GM19351 (cell line): ENCODE data around the gene P2RY6.

Experiments
- ATAC-seq: cut with Tn5 transposase; IDR thresholded peaks from one replicate; pipeline ENCODE4 v1.9.1; 2021; ENCODE audit warnings: mild to moderate bottlenecking, moderate library complexity; ENCODE audit not compliant: unreplicated experiment

Gene P2RY6

GRCh38 chr11:73331138-73331916 lies 59.2 kb downstream of the P2RY6 start:
- ATAC-seq, result no peak

DNA sequence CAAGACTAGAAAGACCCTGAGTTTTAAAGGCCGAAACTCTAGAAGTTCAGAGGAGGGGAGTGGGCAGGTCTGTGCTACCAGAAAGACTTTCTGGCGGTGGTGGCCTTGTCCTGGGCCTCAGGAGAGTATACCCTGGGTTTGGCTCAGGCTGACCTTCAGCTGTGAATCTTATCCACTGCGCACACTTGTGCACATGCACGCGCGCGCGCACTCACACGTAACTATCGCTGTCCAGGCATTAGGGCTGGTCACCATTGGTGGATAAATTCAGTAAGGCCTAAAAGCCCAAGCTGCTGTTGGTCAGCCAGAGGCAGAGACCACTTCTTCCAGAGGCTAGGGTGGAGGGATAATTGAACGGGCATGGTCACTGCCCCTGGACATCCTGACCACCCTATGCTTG lies 61.0 kb downstream of the P2RY6 start:
- no peak for ATAC-seq

- no peak for ATAC-seq
These were observed 61.7 kb downstream of the P2RY6 start for GRCh38 chr11:73333640-73334383.

DNA sequence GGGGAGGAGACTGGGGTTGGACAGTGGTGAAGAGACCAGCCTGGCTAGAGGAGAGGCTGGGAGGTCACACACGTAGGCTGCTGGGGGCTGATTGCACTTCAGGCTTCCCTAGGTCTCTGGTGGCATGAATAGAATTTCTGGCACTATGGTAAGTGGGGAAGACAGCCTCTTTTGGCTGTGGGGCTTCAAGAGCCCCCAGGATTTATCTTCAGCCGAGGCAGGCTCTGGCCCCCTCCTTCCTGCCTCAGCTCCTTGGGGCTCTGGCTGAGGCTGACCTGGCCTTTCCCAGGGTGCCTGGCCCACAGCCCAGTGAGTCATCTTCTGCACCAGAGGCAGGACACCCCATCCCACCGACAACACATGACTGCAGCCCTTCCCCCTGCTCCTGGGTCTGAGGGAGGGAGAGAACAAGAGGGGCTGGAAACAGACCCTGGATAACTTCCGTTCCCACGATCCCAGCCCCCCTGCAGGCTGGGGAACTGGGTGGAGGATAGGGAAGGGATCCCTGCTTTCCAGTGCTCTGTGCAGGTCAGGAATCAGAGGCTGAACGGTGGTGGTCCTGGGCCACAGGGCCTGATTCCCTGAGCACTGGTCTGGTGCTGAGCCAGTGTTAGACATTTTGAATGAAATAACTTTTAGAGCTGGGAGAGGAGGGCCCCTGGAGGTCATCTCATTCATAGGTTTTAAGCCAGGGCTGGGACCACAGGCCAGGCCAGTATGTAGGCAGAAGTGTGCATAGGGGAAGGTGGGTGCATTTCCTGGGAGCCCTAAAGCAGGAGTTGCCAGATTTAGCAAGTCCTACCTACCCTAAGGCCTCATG lies 62.5 kb downstream of the P2RY6 start:
- ATAC-seq, result no peak

- no peak for ATAC-seq
These were observed 63.2 kb downstream of the P2RY6 start for GRCh38 chr11:73335204-73335923.

DNA sequence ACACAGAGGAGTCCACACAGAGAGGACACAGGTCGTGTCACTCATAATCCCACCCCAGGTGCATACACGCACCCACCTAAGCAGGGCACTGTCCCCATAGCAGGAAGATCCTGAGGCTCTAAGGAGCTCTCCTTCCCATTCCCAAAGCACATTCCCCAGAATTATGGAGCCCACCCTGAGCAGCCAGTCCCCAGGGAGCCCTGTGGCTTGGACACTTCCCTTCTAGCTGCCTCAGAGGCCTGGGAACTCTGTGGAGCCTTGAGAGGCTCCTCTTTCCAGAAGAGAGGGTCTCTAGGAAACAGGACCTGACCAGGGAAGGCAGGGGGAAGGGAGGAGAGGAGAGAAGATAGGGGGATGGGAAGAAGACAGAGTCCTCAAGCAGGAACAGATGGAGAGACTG lies 65.7 kb downstream of the P2RY6 start:
- no peak for ATAC-seq

- no peak for ATAC-seq
These were observed 66.1 kb downstream of the P2RY6 start for GRCh38 chr11:73338279-73338678.

DNA sequence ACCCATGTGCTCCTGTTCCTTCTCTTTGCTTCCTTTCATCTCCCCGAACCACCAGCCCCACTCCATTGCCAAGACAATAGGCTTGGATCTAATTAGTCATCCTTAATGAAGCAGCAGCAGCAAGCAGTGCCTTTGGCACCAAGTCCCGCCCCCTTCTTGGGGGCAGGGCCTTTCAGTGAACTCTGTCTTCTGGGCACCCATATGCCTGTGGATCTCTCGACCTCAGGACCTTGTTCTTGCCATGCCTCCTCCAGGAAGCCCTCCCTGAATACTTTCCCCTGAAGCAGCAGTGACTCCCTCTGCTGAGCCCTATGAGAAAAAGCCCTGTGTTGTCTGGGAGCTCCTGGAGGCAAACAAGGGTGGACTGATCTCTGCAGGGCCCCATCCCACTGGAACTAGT lies 68.0 kb downstream of the P2RY6 start:
- ATAC-seq, result no peak

DNA sequence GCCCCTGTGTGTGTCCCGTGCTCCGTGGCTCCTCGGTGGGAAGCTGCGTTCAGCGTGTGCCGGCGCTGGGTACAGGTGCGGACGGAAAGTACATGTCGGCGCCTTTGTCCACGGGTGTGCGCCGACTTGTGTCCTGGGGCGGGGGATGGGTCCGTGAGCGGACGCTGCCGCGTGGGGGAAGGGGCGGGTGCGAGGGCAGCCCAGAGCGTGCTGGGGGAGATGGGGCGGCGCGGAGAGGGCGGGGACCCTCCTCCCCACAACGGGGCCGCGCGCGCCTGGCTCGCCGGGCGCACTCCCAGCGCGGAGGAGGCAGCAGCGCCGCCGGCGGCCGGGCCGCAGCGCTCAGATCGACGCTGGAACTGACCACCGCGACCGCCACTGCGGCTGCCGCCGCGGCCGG lies 70.5 kb downstream of the P2RY6 start:
- ATAC-seq, result no peak

GRCh38 chr11:73343076-73343873 lies 71.1 kb downstream of the P2RY6 start:
- ATAC-seq, result no peak

DNA sequence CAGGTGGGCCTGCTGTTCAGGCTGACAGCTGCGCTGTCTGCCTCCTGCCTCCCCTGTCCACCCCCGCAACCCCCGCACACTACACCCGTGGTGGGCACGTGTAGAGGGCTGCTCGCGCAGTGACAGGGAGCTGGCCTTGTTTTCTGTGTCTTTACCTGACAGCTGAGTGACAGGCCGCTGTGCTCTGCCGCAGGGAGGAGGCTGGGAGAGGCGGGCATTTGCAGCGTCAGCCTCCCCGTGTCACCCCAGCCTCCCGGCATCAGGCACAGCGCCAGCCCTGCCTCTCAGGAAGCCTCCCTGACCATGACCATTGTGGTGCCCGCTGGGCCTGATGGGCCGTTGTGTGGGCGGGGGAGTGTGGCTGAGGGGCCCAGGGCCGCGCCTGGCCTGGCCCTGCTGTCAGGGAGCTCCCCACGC lies 72.1 kb downstream of the P2RY6 start:
- no peak for ATAC-seq

GRCh38 chr11:73345481-73346160 lies 73.5 kb downstream of the P2RY6 start:
- ATAC-seq, result no peak

GRCh38 chr11:73346186-73346935 lies 74.2 kb downstream of the P2RY6 start:
- no peak for ATAC-seq

GRCh38 chr11:73347067-73347466 lies 74.9 kb downstream of the P2RY6 start:
- no peak for ATAC-seq
